Upper lobe of right lung (tissue), 1 donor: ENCODE measurements around the gene LELP1. TPM values are rescaled to one million over a fixed set of nuclear protein-coding genes. Genes with fewer than 3 reads are reported as not detected.

Experiments used
- ATAC-seq: fragments of 200-7000 bp; cut with Tn5 transposase; one replicate; pipeline ENCODE4 v1.9.1; 2020; ENCODE audit warnings: mild to moderate bottlenecking, moderate library complexity
- DNase-seq: peaks from one replicate; pipeline ENCODE4 v3.0.0-alpha.2; 2020
- H3K27ac ChIP-seq: fragments of 200-600 bp; one replicate; pipeline ENCODE4 v1.8.0; 2022
- H3K27me3 ChIP-seq: fragments of 200-600 bp; one replicate; pipeline ENCODE4 v1.8.0; 2022; ENCODE audit warnings: mild to moderate bottlenecking
- H3K36me3 ChIP-seq: fragments of 200-600 bp; one replicate; pipeline ENCODE4 v1.8.0; 2022
- H3K4me1 ChIP-seq: fragments of 200-600 bp; one replicate; pipeline ENCODE4 v1.8.0; 2022
- H3K4me3 ChIP-seq: fragments of 200-600 bp; one replicate; pipeline ENCODE4 v1.8.0; 2022; ENCODE audit warnings: mild to moderate bottlenecking
- H3K9me3 ChIP-seq: fragments of 200-600 bp; one replicate; pipeline ENCODE4 v1.8.0; 2022
- intact Hi-C: fragments of 100-400 bp; cut with DNase I; formaldehyde crosslinking; loops from one replicate; pipeline ENCODE4 v1.11.0; 2022
- total RNA-seq: library from RNA; stranded (reverse); fragmentation: NEBNext Ultra II Directional; extraction: Animal tissue kit (Norgen Biotek cat#: 25700); gene quantifications from one replicate; pipeline ENCODE4 v1.2.1, GENCODE V29; 2021
- TF ChIP-seq, protein P1 (sequence below): fragments of 200-600 bp; IDR thresholded peaks from one replicate; pipeline ENCODE4 v1.8.0; 2022; ENCODE audit warnings: antibody characterized with exemption
- donor health status: DM: no; HTN: yes; CAD: no; lungs with severe emphysema.

Gene LELP1
- total RNA-seq, 1 donor from 2014 or later = not detected

DNA sequence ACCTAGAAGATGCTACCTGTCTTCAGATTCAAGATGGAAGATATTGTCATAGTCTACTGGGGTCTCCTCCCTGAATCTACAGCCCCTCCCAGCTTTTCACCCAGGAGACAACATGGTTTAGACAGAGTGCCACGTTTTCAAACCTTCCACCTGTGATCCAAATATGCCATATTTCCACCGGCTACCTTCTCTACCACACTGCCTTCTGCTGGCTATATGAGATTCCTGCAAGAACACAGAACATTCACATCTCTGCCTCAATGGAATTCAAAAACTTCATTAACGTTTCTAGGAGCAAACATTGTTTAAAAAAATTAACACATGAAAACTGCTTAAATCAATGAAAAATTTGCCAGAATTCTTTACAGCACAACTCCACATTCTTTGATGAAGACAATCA, 12.9 kb upstream of the LELP1 start:
- ATAC-seq = no peak
- intact Hi-C loops = no loop called here

DNA sequence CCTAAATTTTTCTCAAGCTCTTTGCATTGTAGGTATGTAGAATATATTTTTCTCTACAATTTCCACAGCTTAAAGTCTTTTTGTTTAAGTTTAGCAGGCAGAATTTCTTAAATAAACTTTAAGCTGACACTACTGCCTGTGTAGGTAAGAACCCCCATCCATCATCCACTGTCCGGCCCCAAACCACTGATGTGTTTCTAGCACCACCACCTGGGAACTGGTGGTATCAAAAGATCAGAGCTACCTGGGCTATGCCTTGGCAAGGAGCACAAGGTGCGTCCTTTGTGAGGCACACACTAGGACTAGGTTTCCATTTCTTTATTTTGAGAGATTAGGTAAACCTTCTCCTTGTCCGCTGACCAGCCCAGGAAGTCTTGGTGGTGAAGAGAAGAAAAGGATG, 10.5 kb upstream of the LELP1 start:
- H3K4me3 ChIP-seq = no peak overlapping the region
- TF ChIP-seq, protein P1, sequence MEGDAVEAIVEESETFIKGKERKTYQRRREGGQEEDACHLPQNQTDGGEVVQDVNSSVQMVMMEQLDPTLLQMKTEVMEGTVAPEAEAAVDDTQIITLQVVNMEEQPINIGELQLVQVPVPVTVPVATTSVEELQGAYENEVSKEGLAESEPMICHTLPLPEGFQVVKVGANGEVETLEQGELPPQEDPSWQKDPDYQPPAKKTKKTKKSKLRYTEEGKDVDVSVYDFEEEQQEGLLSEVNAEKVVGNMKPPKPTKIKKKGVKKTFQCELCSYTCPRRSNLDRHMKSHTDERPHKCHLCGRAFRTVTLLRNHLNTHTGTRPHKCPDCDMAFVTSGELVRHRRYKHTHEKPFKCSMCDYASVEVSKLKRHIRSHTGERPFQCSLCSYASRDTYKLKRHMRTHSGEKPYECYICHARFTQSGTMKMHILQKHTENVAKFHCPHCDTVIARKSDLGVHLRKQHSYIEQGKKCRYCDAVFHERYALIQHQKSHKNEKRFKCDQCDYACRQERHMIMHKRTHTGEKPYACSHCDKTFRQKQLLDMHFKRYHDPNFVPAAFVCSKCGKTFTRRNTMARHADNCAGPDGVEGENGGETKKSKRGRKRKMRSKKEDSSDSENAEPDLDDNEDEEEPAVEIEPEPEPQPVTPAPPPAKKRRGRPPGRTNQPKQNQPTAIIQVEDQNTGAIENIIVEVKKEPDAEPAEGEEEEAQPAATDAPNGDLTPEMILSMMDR = no peak
- H3K36me3 ChIP-seq = no peaks in the 10 kb centered on the region
- H3K27ac ChIP-seq = no peak overlapping the region
- no peaks in the 10 kb centered on the region for H3K4me1 ChIP-seq
- H3K9me3 ChIP-seq = no peaks in the 10 kb centered on the region
- H3K27me3 ChIP-seq = peaks cover 27% of the 10 kb centered on the region
- ATAC-seq (no peak), DNase-seq (no peak)
- intact Hi-C loops = no loop called here

More for the DNA sequence above, 12.9 kb upstream of the LELP1 start:
- H3K4me1 ChIP-seq = no peaks in the 10 kb centered on the region
- H3K27me3 ChIP-seq = peaks cover 22% of the 10 kb centered on the region
- no peaks in the 10 kb centered on the region for H3K9me3 ChIP-seq
- TF ChIP-seq, protein P1 = no peak
- no peak for DNase-seq
- H3K4me3 ChIP-seq = no peak overlapping the region
- no peaks in the 10 kb centered on the region for H3K36me3 ChIP-seq
- H3K27ac ChIP-seq = no peak overlapping the region

DNA sequence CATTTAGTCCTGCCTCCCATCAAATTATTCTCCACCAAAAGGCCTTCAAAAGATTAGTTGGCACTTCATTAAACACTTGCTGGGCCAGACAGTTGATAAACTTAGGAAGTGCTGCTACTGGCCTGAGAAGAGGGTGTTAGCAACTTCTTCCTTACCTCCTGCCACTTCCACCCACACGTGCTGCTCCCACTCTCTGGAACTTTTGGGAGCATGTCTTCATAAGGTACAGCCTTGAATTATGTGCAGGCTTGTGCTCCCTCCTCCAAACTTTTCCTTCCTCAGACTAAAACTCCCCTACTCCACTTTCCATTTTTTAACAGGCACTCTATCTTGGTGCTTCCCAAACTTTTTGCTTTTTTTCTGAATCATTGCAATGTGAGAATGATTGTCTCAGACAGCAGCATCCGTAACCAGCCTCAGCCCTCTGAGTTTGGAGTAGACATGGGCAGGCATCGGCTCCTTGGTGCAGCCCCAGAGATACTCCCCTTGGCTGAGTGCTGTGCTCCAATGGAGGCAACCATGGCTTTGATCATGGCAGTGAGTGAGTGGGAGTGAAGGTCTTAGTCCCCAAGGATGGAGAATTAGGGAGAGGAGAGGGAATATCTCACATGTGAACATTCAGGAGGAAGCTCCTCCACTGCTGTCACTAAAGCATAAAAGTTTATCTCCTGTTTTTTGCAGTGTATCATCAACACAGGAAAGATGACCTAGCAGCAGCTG, 8.7 kb upstream of the LELP1 start:
- TF ChIP-seq, protein P1 = no peak
- intact Hi-C loops = no loop called here

DNA sequence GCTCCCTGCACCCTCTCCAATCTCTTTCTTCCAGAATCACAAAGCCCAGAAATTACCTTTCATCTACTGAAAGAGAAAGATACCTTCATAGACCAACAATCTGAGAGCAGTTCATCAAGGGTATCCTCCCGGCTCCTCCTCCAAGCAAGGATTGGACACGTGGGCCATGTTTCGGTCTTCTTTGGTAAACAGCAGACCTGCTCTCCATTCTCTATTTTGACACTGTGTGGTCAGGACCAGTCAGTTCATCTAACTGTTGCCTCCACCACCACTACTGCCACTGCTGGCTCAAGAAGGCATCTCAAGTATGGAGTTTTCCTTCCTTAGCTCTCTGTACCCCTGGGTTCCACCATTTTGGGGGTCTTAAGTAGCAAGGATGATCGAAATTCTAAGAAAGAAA, 8.0 kb upstream of the LELP1 start:
- TF ChIP-seq, protein P1 = no peak
- peaks cover 20% of the 10 kb centered on the region for H3K27me3 ChIP-seq
- intact Hi-C loops = no loop called here
- no peaks in the 10 kb centered on the region for H3K9me3 ChIP-seq
- no peaks in the 10 kb centered on the region for H3K4me1 ChIP-seq
- DNase-seq (no peak), ATAC-seq (no peak)
- H3K36me3 ChIP-seq = no peaks in the 10 kb centered on the region
- no peak overlapping the region for H3K4me3 ChIP-seq
- H3K27ac ChIP-seq = no peak overlapping the region

More for the DNA sequence above, 8.7 kb upstream of the LELP1 start:
- Histone ChIP-seq H3K27me3 (peaks cover 27% of the 10 kb centered on the region), H3K9me3 (no peaks in the 10 kb centered on the region), H3K36me3 (no peaks in the 10 kb centered on the region), H3K4me3 (no peak overlapping the region), H3K27ac (no peak overlapping the region), H3K4me1 (no peaks in the 10 kb centered on the region)
- ATAC-seq (no peak), DNase-seq (no peak)

DNA sequence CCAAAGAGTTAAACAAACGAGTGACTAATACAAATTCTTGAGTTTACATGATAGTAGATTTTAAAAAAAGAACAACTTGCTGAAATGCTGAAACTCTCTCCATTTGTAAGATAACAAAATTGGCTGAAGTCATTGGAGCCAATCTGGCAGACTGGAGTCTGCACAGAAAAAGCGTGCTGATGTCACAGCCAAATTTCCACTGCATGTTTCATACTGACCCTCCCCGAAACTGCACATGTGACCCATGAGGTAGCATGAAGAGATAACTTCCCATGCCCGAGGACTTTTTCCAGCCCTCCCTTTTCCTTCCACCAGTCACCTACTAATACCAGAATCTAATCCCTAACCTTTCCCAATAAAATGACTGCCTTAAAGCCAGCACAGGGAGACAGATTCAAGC, 1.2 kb upstream of the LELP1 start:
- ATAC-seq (no peak), DNase-seq (no peak)
- H3K36me3 ChIP-seq = no peaks in the 10 kb centered on the region
- H3K4me1 ChIP-seq = no peaks in the 10 kb centered on the region
- TF ChIP-seq, protein P1 = no peak
- H3K4me3 ChIP-seq = no peak overlapping the region
- H3K9me3 ChIP-seq = no peaks in the 10 kb centered on the region
- no peaks in the 10 kb centered on the region for H3K27me3 ChIP-seq
- H3K27ac ChIP-seq = no peak overlapping the region
- intact Hi-C loops = no loop called here
